NOMO-1 treated with dmso at 0.1 percent for 144 hours (cell line): ENCODE measurements around the gene COX7A1.
"Not testable (repeated sequence)": the region's sequence is repeated elsewhere in the genome, so short reads cannot be mapped to it uniquely, and the experiment has no call there.

Source experiments
- DNase-seq: peaks from one replicate; lab custom pipeline; 2025; ENCODE audit not compliant: unreplicated experiment; lab: John Stamatoyannopoulos, UW

The COX7A1 gene

GRCh38 chr19:36142046-36142445, 10.2 kb downstream of the COX7A1 start:
- DNase-seq = no peak

GRCh38 chr19:36141039-36141927, 11.0 kb downstream of the COX7A1 start:
- peak; percentile 56 for DNase-seq

DNA sequence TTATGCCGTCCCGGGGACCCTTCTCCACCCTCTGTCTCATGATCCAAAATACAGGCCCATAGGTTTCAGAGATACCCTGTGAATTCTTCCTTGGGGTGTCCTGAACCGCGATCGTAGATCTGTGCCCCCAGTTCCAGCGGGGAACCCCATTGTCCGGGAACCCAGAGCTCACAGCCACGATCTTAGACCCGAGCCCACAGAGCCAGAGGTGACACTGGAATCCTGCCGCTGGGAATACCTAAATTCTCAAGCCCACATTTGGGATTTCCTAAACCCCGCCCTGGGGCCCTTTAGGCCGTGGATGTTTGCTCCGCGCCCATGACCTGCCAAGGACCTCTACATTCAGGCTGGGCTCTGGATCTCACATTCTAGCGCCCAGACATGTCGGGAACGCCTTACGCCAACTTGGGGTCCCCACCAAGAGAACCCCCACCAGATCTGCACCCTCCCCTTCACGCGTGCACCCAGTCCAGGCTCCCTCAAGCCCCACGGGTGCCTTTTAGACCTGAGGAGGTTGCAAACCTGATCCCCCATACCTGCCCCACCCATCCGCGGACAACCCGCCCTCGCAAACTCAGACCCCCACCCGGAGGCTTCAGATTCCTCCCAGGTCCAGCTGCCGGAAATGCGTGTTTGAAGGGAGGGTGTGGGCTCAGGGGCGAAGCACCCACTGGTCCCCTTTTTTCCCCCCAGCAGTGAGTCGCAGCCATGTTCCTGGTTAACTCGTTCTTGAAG, 11.8 kb downstream of the COX7A1 start:
- DNase-seq = no peak

DNA sequence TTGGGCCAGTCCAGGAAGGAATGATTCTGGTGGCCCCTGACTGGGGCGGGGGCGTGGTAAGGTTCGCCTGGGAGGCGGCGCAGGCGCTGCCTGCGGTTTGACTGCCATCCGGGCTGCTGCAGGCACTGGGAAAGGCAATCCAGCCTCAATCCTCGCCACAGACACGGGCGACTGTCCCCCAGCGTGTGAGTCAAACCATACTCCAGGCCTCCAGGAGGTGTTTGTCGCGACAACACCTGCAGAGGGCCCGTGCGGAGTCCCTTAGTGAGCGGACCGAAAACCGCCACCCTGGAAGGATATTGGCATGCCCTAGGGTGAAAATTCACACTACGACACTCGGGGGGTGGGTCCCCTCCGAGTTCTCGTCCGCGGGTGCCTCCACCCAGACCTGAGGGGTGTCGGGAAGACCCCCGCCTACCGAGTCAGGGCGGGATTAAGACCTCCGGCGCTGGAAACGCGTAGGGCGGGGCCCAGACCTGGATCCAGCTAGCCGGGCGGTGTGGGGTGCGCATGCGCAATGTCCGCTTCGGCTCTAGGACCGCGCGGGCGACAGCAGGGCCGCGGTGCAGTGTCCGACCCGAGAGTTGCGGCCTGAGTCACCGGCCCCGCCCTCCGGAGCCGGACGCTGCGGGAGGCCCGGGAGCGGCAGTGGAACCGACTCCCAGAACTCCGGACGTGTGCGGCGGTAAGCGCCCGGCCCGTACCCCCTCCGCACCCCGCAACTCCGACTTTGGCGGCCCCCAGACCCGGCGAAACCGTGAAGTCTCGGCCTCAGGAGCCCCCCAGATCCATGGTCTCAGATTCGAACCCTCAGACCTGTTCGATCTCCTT, 12.6 kb downstream of the COX7A1 start, which contains the start of gene CAPNS1:
Gene CAPNS1 (plus strand): TSS at position 594 of the 831 bp plus-strand sequence. CDS start 946 bp downstream, outside the sequence.
- peak; percentile 90 for DNase-seq

GRCh38 chr19:36139120-36139472, 13.2 kb downstream of the COX7A1 start:
- no peak for DNase-seq

DNA sequence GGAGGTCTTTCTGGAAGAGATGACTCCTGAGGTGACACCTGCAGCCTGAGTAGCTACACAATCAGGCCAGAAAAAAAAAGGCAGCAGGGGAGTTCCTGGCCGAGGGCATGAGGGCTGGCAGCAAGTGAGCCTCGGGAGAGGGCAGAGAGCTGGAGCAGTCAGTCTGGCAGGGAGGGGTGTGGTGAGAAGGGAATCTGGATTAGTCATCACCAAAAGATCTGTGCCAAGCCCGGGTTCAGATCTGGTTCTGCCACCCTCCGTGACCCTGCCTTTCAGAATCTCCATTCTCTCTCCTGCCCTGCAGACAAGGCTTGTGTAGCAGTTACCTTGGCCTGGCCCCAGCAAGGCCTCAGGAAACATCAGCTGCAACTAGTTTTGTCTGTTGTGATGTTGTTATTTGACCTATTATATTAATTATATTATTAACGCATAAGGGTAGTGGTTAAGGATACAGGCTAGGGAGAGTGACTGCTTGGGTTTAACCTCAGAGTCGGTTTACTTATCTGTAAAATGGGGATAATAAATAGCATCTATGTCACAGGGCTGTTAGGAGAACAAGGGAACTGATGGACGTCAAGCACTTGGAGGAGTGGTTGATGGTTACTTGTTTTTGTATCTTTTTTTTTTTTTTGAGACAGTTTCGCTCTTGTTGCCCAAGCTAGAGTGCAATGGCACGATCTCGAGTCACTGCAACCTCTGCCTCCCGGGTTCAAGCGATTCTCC, 15.1 kb downstream of the COX7A1 start:
- no peak for DNase-seq

DNA sequence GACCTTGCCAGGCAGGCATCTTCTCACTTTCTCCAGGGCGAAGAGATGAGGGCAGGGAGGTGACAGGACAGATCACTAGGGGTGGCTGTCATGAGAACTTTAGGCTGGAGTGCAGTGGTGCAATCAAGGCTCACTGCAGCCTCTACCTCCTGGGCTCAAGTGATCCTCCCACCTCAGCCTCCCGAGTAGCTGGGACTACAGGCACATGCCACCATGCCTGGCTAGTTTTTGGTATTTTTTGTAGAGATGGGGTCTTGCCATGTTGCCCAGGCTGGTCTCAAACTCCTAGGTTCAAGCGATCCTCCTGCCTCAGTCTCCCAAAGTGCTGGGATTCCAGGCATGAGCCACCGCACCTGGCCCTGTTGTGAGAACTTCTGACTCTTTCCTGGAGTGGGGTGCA, 17.4 kb downstream of the COX7A1 start:
- not testable (repeated sequence) for DNase-seq

- not testable (repeated sequence) for DNase-seq
Measured at GRCh38 chr19:36131221-36131620, 21.0 kb downstream of the COX7A1 start.

GRCh38 chr19:36128392-36128736, 23.9 kb downstream of the COX7A1 start:
- peak; percentile 60 for DNase-seq

GRCh38 chr19:36125557-36125956, 26.7 kb downstream of the COX7A1 start:
- no peak for DNase-seq

DNA sequence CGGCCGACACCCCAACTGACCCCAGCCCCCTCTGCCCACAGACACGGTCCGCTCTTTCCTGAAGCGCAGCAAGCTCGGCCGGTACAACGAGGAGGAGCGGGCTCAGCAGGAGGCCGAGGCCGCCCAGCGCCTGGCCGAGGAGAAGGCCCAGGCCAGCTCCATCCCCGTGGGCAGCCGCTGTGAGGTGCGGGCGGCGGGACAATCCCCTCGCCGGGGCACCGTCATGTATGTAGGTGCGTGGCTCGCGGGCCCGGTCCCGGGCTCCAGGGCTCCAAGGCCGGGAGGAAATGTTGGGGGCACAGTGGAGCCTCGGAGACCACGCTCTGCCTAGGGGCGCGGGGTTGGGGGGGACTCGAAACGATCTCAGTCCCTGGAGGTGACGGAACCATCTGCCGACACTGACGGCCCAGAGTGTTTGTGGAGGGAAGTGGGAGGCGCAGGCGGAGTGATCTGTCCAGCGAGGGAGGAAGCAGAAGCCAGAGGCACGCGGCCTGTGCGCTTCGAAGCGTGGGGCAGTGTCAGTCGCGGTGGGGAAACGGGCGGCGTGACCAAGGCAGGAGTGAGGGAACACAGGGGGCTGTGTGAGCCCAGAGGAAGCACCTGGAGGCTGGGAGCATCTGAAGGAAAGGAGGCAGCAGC, 30.6 kb downstream of the COX7A1 start:
- DNase-seq = no peak

DNA sequence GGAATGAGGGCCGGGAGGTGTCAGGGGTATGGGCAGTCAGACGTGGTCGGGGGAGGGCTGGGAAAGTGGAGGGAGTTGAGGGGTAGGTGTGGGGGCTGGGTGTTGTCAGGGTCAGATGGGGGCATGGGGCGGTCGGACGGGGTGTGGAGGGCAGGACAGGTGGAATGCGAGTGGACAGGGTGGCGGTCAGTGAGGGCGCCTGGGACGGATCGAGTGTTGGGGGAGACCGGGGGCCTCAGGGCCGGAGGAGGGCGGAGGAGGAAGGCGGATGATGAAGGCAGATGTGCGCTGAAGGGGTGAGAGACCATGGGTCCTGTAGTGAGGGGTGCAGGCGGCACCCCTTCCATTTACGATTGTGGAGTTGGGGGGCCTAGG, 31.3 kb downstream of the COX7A1 start:
- DNase-seq = no peak

DNA sequence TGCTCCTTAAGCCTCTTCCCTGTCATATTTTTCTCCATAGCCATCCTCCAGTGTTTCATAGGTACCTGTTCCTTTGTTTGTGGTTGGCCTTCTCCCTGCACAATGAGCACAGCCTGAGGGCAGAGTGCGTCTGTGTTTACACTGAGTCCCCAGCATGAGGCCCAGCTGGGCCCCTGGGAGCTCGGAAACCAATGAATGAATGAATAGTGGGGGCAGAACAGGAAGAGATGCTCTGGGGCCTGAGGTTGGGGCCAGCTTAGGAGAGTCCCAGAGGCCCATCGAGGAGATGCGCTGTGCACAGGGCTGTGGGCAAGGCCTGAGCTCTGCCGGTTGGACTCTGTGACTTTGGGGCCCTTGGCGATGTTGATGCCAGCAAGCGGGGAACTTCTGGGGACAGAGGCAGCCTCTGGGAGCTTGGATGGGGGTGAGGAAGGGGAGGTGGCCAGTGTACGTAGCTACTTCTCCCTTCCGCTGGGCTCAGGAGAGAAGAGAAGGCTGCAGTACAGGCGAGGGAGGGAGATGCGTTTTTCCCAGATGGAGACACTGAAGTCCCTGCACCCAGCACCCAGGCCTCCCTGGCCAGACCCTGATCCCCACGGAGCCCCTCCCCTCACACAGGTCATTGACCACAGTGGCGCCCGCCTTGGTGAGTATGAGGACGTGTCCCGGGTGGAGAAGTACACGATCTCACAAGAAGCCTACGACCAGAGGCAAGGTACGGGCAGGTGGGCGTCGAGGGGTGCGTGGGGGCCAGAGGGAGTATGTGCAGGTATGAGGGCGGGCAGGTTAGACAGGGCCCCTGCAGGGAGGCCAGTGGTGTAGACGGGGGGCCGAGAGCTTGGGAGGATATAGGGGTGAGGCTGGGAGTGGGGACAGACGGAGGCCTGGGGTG, 31.9 kb downstream of the COX7A1 start:
- no peak for DNase-seq

DNA sequence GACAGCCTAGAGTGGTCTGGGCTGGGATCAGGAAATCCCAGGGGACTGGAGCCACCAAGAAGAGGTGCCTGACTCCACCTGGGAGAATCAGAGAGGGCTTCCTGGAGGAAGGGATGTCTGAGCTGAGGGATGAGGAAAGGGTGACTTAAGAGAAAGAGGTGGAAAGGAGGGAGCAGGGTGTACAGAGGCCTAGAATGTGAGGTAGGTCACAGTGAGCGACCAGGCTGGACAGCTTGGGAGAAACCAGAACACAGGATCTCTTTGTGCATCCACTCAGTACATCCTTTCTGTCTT, 36.0 kb downstream of the COX7A1 start:
- no peak for DNase-seq

- peak; percentile 65 for DNase-seq
Measured at GRCh38 chr19:36115453-36116343, 36.5 kb downstream of the COX7A1 start, which contains the start of gene TBCB. Gene TBCB, plus strand, starts transcription at chr19:36115468. Its CDS starts 93 bp downstream, at chr19:36115561.

- peak; percentile 100 for DNase-seq
Measured at GRCh38 chr19:36114721-36115452, 37.4 kb downstream of the COX7A1 start, which contains the start of gene POLR2I. Gene POLR2I, minus strand, starts transcription at chr19:36114875. Its CDS starts 19 bp downstream, at chr19:36114856.

DNA sequence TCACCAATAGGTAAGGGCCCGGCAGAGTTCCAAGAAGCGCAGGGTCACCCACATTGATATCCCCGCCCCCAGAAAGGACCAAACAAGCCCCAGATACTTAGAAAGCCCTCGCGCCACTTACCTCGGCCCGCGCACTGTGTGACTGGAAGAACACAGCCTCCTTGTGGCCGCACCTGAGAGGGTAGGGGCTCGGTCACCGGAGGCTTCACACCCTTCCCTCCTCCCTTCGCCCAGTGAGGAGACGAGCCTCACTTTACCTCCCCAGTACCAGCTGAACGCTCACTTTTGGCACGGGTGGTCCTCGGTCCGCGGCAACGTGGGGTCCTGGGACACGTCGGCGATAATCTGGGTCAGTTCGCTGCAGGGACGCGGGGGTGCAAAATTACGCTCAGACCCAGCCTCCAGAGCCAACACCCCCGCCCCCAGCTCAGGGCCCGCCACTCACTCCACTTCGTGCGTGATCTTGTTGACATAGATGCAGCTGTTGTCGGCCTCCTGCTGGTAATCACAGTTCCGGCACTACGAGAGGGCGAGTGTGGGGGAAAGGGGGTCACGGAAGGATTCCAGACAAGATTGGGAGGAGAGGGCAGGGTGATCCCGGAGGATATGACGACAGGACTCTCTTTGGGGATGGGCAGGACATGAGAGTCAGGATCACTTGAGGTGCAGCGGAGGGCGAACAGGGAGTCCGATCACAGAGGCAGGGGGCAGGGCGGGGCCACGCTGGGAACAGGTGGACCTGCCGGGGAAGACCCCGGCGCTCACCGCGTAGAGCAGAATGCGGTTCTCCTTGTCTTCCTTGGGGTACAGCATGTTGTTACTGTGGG, 38.1 kb downstream of the COX7A1 start:
- no peak for DNase-seq
